Esophagus squamous epithelium (tissue), 4 donors: ENCODE data around the gene TMEM170A.

Experiments
- CTCF ChIP-seq, 6 experiments: fragments of 450-650 bp in 4 of 6; fragments of 200-600 bp in 2 of 6; sonication (generic) in 2 of 6; IDR thresholded peaks; one replicate each; pipeline ENCODE4 v1.5.1; 2016 to 2019; ENCODE audit warnings: antibody characterized with exemption in 6 of 6, mild to moderate bottlenecking in 4 of 6, moderate library complexity in 4 of 6
- POLR2A ChIP-seq, 4 donors: fragments of 450-650 bp; IDR thresholded peaks; one replicate each; pipeline ENCODE4 v1.6.1; 2017; ENCODE audit warnings: antibody characterized with exemption in 4 of 4, mild to moderate bottlenecking in 4 of 4, moderate library complexity in 3 of 4

GRCh38 chr16:75401691-75402090 is 62.8 kb downstream of the TMEM170A start:
- TF ChIP-seq CTCF (IDR thresholded peaks at IDR 0.05) (no peak), POLR2A (IDR thresholded peaks at IDR 0.05) (no peak)
